CD4-positive, alpha-beta T cell (primary cell): ENCODE measurements around the gene TC2N. TPM values are rescaled to one million over a fixed set of nuclear protein-coding genes. Genes with fewer than 3 reads are reported as not detected.

Experiments used
- ATAC-seq: fragments of 200-7000 bp; cut with Tn5 transposase; one replicate; pipeline ENCODE4 v1.10.0; 2022; ENCODE audit warnings: mild to moderate bottlenecking; ENCODE audit not compliant: poor library complexity
- CTCF ChIA-PET: fragments of 350-600 bp; sonication (Branson Sonifier 250); formaldehyde crosslinking; loops from one replicate; lab custom pipeline; 2021; ENCODE audit warnings: antibody characterized with exemption, inconsistent platforms; lab: Charles Lee
- POLR2A ChIA-PET: fragments of 350-600 bp; sonication (Branson Sonifier 250); formaldehyde crosslinking; loops from one replicate; lab custom pipeline; 2021; ENCODE audit warnings: antibody characterized with exemption, inconsistent platforms; lab: Charles Lee
- DNase-seq, 14 experiments: peaks; one replicate each; pipeline ENCODE4 v3.0.0-alpha.2; 2013 to 2020; ENCODE audit warnings: mixed read lengths in 2 of 14
- H3K27ac ChIP-seq, 2 donors: one replicate each; pipeline versions ENCODE4 v1.5.1 to v1.7.0; 2013; ENCODE audit warnings: low read length in 2 of 2, low read depth in 1 of 2, mild to moderate bottlenecking in 1 of 2
- H3K27me3 ChIP-seq, 2 experiments: 1 replicate in 1 of 2; 2 replicates in 1 of 2; pipeline versions ENCODE4 v1.6.1 to v1.7.0; 2013; ENCODE audit warnings: low read length in 2 of 2, control low read depth in 1 of 2, mild to moderate bottlenecking in 1 of 2, moderate library complexity in 1 of 2; ENCODE audit not compliant: insufficient read depth in 2 of 2, control insufficient read depth in 1 of 2
- H3K36me3 ChIP-seq: one replicate; pipeline ENCODE4 v1.6.1; 2013; ENCODE audit warnings: low read length, control low read depth; ENCODE audit not compliant: insufficient read depth
- H3K4me1 ChIP-seq: one replicate; pipeline ENCODE4 v1.6.1; 2013; ENCODE audit warnings: low read length, control low read depth; ENCODE audit not compliant: insufficient read depth
- H3K4me3 ChIP-seq: one replicate; pipeline ENCODE4 v1.5.1; 2013; ENCODE audit warnings: mild to moderate bottlenecking, low read length, moderate library complexity
- H3K9me3 ChIP-seq, 2 experiments: 1 replicate in 1 of 2; 2 replicates in 1 of 2; pipeline versions ENCODE4 v1.6.1 to v1.7.0; 2013; ENCODE audit warnings: low read length in 2 of 2, mild to moderate bottlenecking in 2 of 2, control low read depth in 1 of 2, moderate library complexity in 1 of 2; ENCODE audit not compliant: control insufficient read depth in 1 of 2, insufficient read depth in 1 of 2
- H3K27ac Mint-ChIP-seq: one replicate; pipeline ENCODE4 v1.8.0; 2020; ENCODE audit warnings: mixed read lengths
- H3K27me3 Mint-ChIP-seq: one replicate; pipeline ENCODE4 v1.8.0; 2021; ENCODE audit warnings: mixed read lengths
- H3K36me3 Mint-ChIP-seq: one replicate; pipeline ENCODE4 v1.8.0; 2021; ENCODE audit warnings: low read depth, mixed read lengths
- H3K4me1 Mint-ChIP-seq: one replicate; pipeline ENCODE4 v1.8.0; 2021; ENCODE audit warnings: low read depth, mixed read lengths
- H3K4me3 Mint-ChIP-seq: one replicate; pipeline ENCODE4 v1.8.0; 2020; ENCODE audit warnings: mild to moderate bottlenecking, mixed read lengths
- H3K9me3 Mint-ChIP-seq: one replicate; pipeline ENCODE4 v1.8.0; 2020; ENCODE audit warnings: mixed read lengths
- intact Hi-C, 2 experiments: fragments of 100-400 bp; cut with DNase I in 1 of 2; cut with micrococcal nuclease in 1 of 2; formaldehyde crosslinking; loops; one replicate each; pipeline versions ENCODE4 v1.15.1 to v1.9.0; 2023 to 2025; cut with DNase I, micrococcal nuclease
- total RNA-seq, 174 experiments: library from RNA in 2 of 174; stranded (reverse) in 2 of 174; gene quantifications; one replicate each; pipeline ENCODE4 v1.2.3 and lab custom pipeline; 2021 to 2026
- TF ChIP-seq, protein P1 (sequence below): fragments of 200-600 bp; IDR thresholded peaks from one replicate; pipeline ENCODE4 v1.8.0; 2022; ENCODE audit warnings: antibody characterized with exemption, mild to moderate bottlenecking

TC2N gene
- total RNA-seq, 2 experiments from 2014 or later, result 129 to 138 TPM

GRCh38 chr14:91904483-91904882 is 37.1 kb upstream of the TC2N start:
- Mint-ChIP-seq H3K27me3 (no peaks in the 10 kb centered on the region), H3K4me3 (no peak overlapping the region), H3K36me3 (no peaks in the 10 kb centered on the region), H3K9me3 (no peaks in the 10 kb centered on the region), H3K4me1 (peaks cover 5% of the 10 kb centered on the region), H3K27ac (no peak overlapping the region)
- TF ChIP-seq, protein P1, sequence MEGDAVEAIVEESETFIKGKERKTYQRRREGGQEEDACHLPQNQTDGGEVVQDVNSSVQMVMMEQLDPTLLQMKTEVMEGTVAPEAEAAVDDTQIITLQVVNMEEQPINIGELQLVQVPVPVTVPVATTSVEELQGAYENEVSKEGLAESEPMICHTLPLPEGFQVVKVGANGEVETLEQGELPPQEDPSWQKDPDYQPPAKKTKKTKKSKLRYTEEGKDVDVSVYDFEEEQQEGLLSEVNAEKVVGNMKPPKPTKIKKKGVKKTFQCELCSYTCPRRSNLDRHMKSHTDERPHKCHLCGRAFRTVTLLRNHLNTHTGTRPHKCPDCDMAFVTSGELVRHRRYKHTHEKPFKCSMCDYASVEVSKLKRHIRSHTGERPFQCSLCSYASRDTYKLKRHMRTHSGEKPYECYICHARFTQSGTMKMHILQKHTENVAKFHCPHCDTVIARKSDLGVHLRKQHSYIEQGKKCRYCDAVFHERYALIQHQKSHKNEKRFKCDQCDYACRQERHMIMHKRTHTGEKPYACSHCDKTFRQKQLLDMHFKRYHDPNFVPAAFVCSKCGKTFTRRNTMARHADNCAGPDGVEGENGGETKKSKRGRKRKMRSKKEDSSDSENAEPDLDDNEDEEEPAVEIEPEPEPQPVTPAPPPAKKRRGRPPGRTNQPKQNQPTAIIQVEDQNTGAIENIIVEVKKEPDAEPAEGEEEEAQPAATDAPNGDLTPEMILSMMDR, result no peak
- Histone ChIP-seq H3K4me1 (no peaks in the 10 kb centered on the region), H3K9me3 (no peaks in the 10 kb centered on the region), H3K36me3 (no peaks in the 10 kb centered on the region), H3K4me3 (no peak overlapping the region), H3K27ac (no peak overlapping the region), H3K27me3 (no peaks in the 10 kb centered on the region)
- ChIA-PET POLR2A (no interaction called here), CTCF (no interaction called here)
- DNase-seq, result no peak
- ATAC-seq, result no peak
- intact Hi-C loops, result no loop called here

- H3K36me3 ChIP-seq, result no peaks in the 10 kb centered on the region
- no peaks in the 10 kb centered on the region for H3K27me3 ChIP-seq
- no peak overlapping the region for H3K27ac ChIP-seq
- ChIA-PET POLR2A (no interaction called here), CTCF (no interaction called here)
- TF ChIP-seq, protein P1, result no peak
- DNase-seq (no peak), ATAC-seq (no peak)
- no peak overlapping the region for H3K4me3 Mint-ChIP-seq
- H3K4me3 ChIP-seq, result no peak overlapping the region
- no peaks in the 10 kb centered on the region for H3K9me3 Mint-ChIP-seq
- H3K4me1 Mint-ChIP-seq, result peaks cover 2% of the 10 kb centered on the region
- no peaks in the 10 kb centered on the region for H3K27me3 Mint-ChIP-seq
- H3K9me3 ChIP-seq, result no peaks in the 10 kb centered on the region
- no peaks in the 10 kb centered on the region for H3K36me3 Mint-ChIP-seq
- intact Hi-C loops, result no loop called here
- H3K4me1 ChIP-seq, result peaks cover 5% of the 10 kb centered on the region
- H3K27ac Mint-ChIP-seq, result no peak overlapping the region
These were observed 35.7 kb upstream of the TC2N start for GRCh38 chr14:91903070-91903469.

DNA sequence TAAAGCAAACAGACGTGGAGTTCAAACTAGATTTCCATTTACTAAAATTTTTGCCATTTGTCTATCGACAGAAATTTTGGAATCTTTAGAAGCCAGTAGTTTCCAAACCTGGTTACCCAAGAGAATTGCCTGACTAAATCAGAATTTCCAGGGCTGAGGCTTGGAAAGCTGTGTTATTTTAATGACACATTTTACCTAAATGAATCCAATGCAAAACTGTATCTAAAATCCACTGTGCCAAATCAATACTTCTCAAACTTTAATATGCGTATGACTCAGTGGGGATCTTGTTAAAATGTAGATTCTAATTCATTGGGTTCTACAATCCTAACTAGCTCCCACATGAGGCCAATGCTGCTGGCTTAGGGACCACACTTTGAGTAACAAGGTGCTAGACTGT is 35.0 kb upstream of the TC2N start:
- TF ChIP-seq, protein P1, result no peak
- no peaks in the 10 kb centered on the region for H3K9me3 Mint-ChIP-seq
- no peak overlapping the region for H3K27ac Mint-ChIP-seq
- DNase-seq (no peak), ATAC-seq (no peak)
- H3K27ac ChIP-seq, result no peak overlapping the region
- no peaks in the 10 kb centered on the region for H3K36me3 ChIP-seq
- peaks cover 5% of the 10 kb centered on the region for H3K4me1 ChIP-seq
- H3K27me3 Mint-ChIP-seq, result no peaks in the 10 kb centered on the region
- intact Hi-C loops, result no loop called here
- no peaks in the 10 kb centered on the region for H3K4me1 Mint-ChIP-seq
- no peaks in the 10 kb centered on the region for H3K36me3 Mint-ChIP-seq
- no peak overlapping the region for H3K4me3 Mint-ChIP-seq
- POLR2A ChIA-PET, result no interaction called here
- H3K4me3 ChIP-seq, result no peak overlapping the region
- CTCF ChIA-PET, result interaction anchor here (0.5 kb wide), 1 partner anchor 9 kb away, joined by 3 read pairs; no protein-coding TSS in a partner anchor
- H3K27me3 ChIP-seq, result no peaks in the 10 kb centered on the region
- H3K9me3 ChIP-seq, result no peaks in the 10 kb centered on the region
